ENCODE measurements around the gene CELA2A.

DNA sequence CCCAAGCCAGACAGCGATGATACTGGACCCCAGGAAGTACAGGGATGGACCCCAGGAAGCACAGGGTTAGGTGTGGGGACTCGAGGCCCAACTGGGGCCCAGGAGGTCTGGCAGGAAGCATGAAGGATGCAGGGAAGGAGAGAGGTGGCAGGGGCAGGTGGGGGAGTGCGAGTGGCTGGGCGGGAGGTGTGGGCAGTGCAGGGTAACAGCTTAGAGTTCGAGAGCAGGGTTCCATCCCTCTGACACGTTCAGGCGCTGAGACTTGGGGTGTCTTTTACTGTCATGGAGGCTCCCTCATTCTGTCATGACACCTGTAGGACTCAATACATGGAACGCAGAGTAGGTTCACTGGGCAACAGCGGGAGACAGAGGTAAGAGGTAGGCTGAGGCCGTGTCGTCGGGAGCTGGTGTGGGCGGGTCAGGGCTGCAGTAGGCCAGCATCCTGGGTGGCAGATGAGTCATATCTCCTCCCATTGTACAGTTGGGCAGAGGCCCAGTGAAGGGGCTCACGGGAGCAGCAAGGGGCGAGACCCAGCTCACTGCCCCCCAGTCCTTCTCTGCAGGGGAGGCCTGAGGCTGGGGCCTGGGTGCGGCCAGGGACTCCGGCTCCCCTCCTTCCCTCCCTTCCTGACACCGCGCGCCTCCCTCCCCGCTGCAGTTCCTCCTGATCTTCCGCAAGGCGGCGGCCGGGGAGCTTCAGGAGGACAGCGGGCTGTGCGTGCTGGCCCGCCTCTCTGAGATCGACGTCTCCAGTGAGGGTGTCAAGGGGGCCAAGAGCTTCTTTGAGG, 29.8 kb upstream of the CELA2A start:
- TF ChIP-seq, protein P1, sequence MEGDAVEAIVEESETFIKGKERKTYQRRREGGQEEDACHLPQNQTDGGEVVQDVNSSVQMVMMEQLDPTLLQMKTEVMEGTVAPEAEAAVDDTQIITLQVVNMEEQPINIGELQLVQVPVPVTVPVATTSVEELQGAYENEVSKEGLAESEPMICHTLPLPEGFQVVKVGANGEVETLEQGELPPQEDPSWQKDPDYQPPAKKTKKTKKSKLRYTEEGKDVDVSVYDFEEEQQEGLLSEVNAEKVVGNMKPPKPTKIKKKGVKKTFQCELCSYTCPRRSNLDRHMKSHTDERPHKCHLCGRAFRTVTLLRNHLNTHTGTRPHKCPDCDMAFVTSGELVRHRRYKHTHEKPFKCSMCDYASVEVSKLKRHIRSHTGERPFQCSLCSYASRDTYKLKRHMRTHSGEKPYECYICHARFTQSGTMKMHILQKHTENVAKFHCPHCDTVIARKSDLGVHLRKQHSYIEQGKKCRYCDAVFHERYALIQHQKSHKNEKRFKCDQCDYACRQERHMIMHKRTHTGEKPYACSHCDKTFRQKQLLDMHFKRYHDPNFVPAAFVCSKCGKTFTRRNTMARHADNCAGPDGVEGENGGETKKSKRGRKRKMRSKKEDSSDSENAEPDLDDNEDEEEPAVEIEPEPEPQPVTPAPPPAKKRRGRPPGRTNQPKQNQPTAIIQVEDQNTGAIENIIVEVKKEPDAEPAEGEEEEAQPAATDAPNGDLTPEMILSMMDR (IDR thresholded peaks at IDR 0.05; ENCODE audit: insufficient read depth, low read length) = no peak
- no peak for TF ChIP-seq POLR2AphosphoS5 (IDR thresholded peaks at IDR 0.05; ENCODE audit: low read depth)
- no peak for TF ChIP-seq GABPA (IDR thresholded peaks at IDR 0.05; ENCODE audit: low read depth)
